ENCODE results near the gene CTXN1.
A peak's percentile ranks its signal among the peaks of the same experiment; 100 is the strongest.

CTXN1 gene

GRCh38 chr19:7925171-7925851 lies 624 bp downstream of the CTXN1 start:
- peak; percentile 89 for DNase-seq (ENCODE audit: low spot score)
- peak; percentile 94 for TF ChIP-seq CTCF (IDR thresholded peaks at IDR 0.05; ENCODE audit: borderline replicate concordance, control extremely low read depth, extremely low read depth, insufficient read depth, missing control alignments)
- in situ Hi-C loops (cut with MboI; ENCODE audit: low sequenced_read_pairs, unreplicated experiment): no loop called here

GRCh38 chr19:7924651-7925170 lies 1.2 kb downstream of the CTXN1 start:
- in situ Hi-C loops (cut with MboI; ENCODE audit: low sequenced_read_pairs, unreplicated experiment): no loop called here
- TF ChIP-seq CTCF (IDR thresholded peaks at IDR 0.05; ENCODE audit: borderline replicate concordance, control extremely low read depth, extremely low read depth, insufficient read depth, missing control alignments): no peak
- no peak for DNase-seq (ENCODE audit: low spot score)

GRCh38 chr19:7924241-7924640 lies 1.7 kb downstream of the CTXN1 start:
- no peak for TF ChIP-seq CTCF (IDR thresholded peaks at IDR 0.05; ENCODE audit: borderline replicate concordance, control extremely low read depth, extremely low read depth, insufficient read depth, missing control alignments)
- in situ Hi-C loops (cut with MboI; ENCODE audit: low sequenced_read_pairs, unreplicated experiment): no loop called here
- no peak for DNase-seq (ENCODE audit: low spot score)

- in situ Hi-C loops (cut with MboI; ENCODE audit: low sequenced_read_pairs, unreplicated experiment): no loop called here
- no peak for TF ChIP-seq CTCF (IDR thresholded peaks at IDR 0.05; ENCODE audit: borderline replicate concordance, control extremely low read depth, extremely low read depth, insufficient read depth, missing control alignments)
- no peak for DNase-seq (ENCODE audit: low spot score)
Observed at GRCh38 chr19:7923295-7924191, 2.4 kb downstream of the CTXN1 start.

- in situ Hi-C loops (cut with MboI; ENCODE audit: low sequenced_read_pairs, unreplicated experiment): no loop called here
Observed at GRCh38 chr19:7922836-7923195, 3.1 kb downstream of the CTXN1 start.

More at GRCh38 chr19:7922836-7923195, 3.1 kb downstream of the CTXN1 start:
- DNase-seq (ENCODE audit: low spot score): no peak
- no peak for TF ChIP-seq CTCF (IDR thresholded peaks at IDR 0.05; ENCODE audit: borderline replicate concordance, control extremely low read depth, extremely low read depth, insufficient read depth, missing control alignments)

Data from GM13976 (cell line).